ENCODE measurements around the gene ZSCAN26. TPM values are rescaled to one million over a fixed set of nuclear protein-coding genes. Genes with fewer than 3 reads are reported as not detected.

The ZSCAN26 gene
- total and polyA plus RNA-seq, 8 donors: 7.0 to 46.9 (median 12.9) TPM

DNA sequence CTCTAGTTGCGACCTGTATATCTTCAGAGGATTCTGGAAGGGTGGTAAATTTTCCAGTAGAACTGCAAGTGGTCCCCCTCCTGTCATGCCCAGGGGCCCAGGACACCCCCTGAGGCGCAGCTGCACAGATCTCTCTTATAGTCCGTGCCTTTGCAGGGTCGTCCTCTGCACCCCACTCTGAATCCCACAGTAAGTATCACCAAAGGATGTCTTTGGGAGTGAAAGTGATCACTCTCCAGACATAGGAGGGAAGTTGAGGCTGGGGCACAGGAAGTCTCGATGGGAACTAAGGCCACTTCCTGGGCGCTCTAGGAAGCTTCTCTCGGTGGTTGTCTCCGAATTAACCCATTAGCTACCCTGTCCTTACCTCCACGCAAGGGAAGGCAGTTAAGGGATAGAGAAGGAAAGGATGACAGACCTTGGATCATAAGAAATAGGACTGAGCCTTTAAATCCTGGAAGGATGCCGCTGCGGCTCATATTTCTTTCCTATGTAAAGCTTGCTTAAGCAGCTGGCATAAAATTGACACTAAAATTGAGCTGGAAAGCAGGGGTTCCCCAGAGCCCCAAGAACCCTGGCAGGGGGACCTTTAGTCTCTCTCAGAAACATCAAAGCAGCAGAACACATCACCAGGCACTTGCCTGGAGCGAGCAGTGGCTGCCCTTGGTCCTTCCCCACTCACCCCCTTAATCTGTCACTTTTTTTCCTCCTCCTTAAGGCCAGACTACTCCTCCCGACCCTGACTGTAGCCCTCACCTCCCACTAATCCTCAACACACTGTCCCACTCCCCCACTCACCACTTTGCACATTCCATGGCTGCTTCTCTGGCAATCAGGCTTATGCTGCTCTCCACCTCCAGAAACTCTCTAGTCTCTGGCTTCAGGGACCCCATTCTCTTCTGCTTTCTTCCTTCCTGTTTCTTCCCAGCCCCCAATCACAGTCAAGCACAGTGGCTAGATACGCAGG is 14.7 kb upstream of the ZSCAN26 start, which contains the start of gene ZKSCAN4:
TSS of gene ZKSCAN4 (minus strand) at position 261 of the 967 bp plus-strand sequence. CDS start 289 bp downstream, outside the sequence.
- peak; percentile 73 to 96 for DNase-seq
- Histone ChIP-seq H3K27ac (peak within 1 kb of the TSS in 4 of 5 donors; percentile 30 to 74 (median 56)), H3K4me3 (peak within 1 kb of the TSS; percentile 68 to 98 (median 90)), H3K36me3 (peaks cover 2 to 23% (median 16%) of the 10 kb centered on the region in 4 donors), H3K27me3 (peaks cover 0 to 18% (median 0%) of the 10 kb centered on the region in 3 donors), H3K4me1 (peaks cover 4 to 29% (median 21%) of the 10 kb centered on the region in 4 donors), H3K9me3 (no peaks in the 10 kb centered on the region)
- 6 to 8% (median 7%) methylated on average over 13 to 14 of the region's 14 CpGs for WGBS, 5 donors
- no peak for TF ChIP-seq POLR2A (IDR thresholded peaks at IDR 0.05)
- TF ChIP-seq, protein P1, sequence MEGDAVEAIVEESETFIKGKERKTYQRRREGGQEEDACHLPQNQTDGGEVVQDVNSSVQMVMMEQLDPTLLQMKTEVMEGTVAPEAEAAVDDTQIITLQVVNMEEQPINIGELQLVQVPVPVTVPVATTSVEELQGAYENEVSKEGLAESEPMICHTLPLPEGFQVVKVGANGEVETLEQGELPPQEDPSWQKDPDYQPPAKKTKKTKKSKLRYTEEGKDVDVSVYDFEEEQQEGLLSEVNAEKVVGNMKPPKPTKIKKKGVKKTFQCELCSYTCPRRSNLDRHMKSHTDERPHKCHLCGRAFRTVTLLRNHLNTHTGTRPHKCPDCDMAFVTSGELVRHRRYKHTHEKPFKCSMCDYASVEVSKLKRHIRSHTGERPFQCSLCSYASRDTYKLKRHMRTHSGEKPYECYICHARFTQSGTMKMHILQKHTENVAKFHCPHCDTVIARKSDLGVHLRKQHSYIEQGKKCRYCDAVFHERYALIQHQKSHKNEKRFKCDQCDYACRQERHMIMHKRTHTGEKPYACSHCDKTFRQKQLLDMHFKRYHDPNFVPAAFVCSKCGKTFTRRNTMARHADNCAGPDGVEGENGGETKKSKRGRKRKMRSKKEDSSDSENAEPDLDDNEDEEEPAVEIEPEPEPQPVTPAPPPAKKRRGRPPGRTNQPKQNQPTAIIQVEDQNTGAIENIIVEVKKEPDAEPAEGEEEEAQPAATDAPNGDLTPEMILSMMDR (IDR thresholded peaks at IDR 0.05): no peak
- no peak for TF ChIP-seq EP300 (IDR thresholded peaks at IDR 0.05)
- TF ChIP-seq POLR2AphosphoS5 (IDR thresholded peaks at IDR 0.05): peak in 2 of 3 donors; percentile 42 to 76
- intact Hi-C loops (cut with DNase I; ENCODE audit: low total_unique reads): no loop called here

DNA sequence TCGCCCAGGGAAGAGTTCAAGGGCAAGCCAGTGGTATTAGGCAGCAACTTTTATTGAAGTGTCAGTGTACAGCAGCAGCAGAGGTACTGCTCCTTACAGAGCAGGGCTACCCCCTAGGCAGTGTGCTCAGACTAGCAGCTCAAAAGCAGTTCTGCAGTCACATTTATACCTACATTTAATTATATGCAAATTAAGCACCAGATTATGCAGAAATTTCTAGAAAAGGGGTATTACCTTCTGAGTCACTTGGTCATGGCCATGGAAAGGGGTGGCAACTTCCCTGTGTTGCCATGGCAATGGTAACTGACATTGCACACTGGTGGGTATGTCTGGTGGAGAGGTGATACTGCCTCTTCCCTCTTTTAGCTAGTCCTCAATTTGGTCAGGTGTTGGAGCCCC is 12.8 kb upstream of the ZSCAN26 start:
- intact Hi-C loops (cut with DNase I; ENCODE audit: low total_unique reads): no loop called here
- H3K4me1 ChIP-seq: peaks cover 4 to 36% (median 22%) of the 10 kb centered on the region in 4 donors
- WGBS, 5 donors: 73 to 94% (median 89%) methylated on average over 1 of the region's 1 CpG

DNA sequence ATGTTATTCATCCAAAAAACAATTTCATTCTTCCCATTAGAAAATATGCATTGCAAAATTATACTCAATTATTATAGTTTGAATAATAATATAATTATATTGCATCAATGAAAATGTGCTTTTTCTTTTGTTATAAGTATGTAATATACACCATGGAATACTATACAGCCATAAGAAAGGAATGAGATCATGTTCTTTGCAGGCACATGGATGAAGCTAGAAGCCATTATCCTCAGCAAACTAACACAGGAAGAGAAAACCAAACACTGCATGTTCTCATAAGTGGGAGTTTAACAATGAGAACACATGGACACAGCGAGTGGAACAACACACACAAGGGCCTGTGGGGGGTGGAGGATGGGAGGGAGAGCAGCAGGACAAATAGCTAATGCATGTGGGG is 9.9 kb upstream of the ZSCAN26 start:
- Histone ChIP-seq H3K4me3 (no peak overlapping the region), H3K4me1 (peaks cover 4 to 20% (median 8%) of the 10 kb centered on the region in 4 donors), H3K36me3 (no peaks in the 10 kb centered on the region), H3K27ac (no peak overlapping the region), H3K27me3 (peaks cover 0 to 24% (median 8%) of the 10 kb centered on the region in 3 donors), H3K9me3 (peaks cover 0 to 23% (median 5%) of the 10 kb centered on the region in 4 donors)
- WGBS, 5 donors: 0% methylated on average over 1 of the region's 1 CpG
- TF ChIP-seq, protein P1 (IDR thresholded peaks at IDR 0.05): no peak
- TF ChIP-seq POLR2AphosphoS5 (IDR thresholded peaks at IDR 0.05): no peak
- TF ChIP-seq POLR2A (IDR thresholded peaks at IDR 0.05): no peak
- TF ChIP-seq EP300 (IDR thresholded peaks at IDR 0.05): no peak
- no peak for DNase-seq
- intact Hi-C loops (cut with DNase I; ENCODE audit: low total_unique reads): no loop called here

More for the DNA sequence above, 12.8 kb upstream of the ZSCAN26 start:
- Histone ChIP-seq H3K9me3 (peaks cover 0 to 3% (median 0%) of the 10 kb centered on the region in 4 donors), H3K36me3 (peaks cover 0 to 5% (median under 1%) of the 10 kb centered on the region in 4 donors), H3K27me3 (peaks cover 0 to 18% (median 3%) of the 10 kb centered on the region in 3 donors), H3K27ac (no peak overlapping the region), H3K4me3 (no peak overlapping the region)
- TF ChIP-seq POLR2AphosphoS5 (IDR thresholded peaks at IDR 0.05) (no peak), EP300 (IDR thresholded peaks at IDR 0.05) (no peak), POLR2A (IDR thresholded peaks at IDR 0.05) (no peak)
- TF ChIP-seq, protein P1 (IDR thresholded peaks at IDR 0.05): no peak
- DNase-seq: no peak

Data from stomach (tissue), 9 donors.